ENCODE measurements around the gene CA4. TPM values are rescaled to one million over a fixed set of nuclear protein-coding genes. Genes with fewer than 3 reads are reported as not detected.
"Not testable (repeated sequence)": the region's sequence is repeated elsewhere in the genome, so short reads cannot be mapped to it uniquely, and the experiment has no call there.

The CA4 gene
- total and polyA plus RNA-seq, 3 donors from 2014 or later: 0.94 to 3.1 (median 2.5) TPM

- Histone ChIP-seq H3K4me3 (no peak overlapping the region), H3K36me3 (ENCODE audit: low read depth, missing control alignments) (no peaks in the 10 kb centered on the region), H3K9me3 (no peaks in the 10 kb centered on the region), H3K27me3 (no peaks in the 10 kb centered on the region), H3K27ac (no peak overlapping the region), H3K4me1 (no peaks in the 10 kb centered on the region)
- intact Hi-C loops (cut with DNase I; ENCODE audit: low total_unique reads): no loop called here
- WGBS, 2 donors: 88 to 95% methylated on average over 4 of the region's 4 CpGs
- TF ChIP-seq POLR2A (IDR thresholded peaks at IDR 0.05) (no peak), CTCF (IDR thresholded peaks at IDR 0.05) (no peak)
- DNase-seq: no peak
Observed at GRCh38 chr17:60188759-60189158, 39.0 kb downstream of the CA4 start.

- H3K27ac ChIP-seq; intact Hi-C loops (cut with DNase I; ENCODE audit: low total_unique reads); H3K27me3 ChIP-seq; H3K4me1 ChIP-seq; H3K9me3 ChIP-seq; DNase-seq; H3K36me3 ChIP-seq (ENCODE audit: low read depth, missing control alignments); H3K4me3 ChIP-seq: not testable (repeated sequence)
- WGBS, 2 donors: 66 to 70% methylated on average over 4 of the region's 4 CpGs
Observed at GRCh38 chr17:60190032-60190431, 40.3 kb downstream of the CA4 start.

- H3K4me1 ChIP-seq; H3K27ac ChIP-seq; intact Hi-C loops (cut with DNase I; ENCODE audit: low total_unique reads); H3K4me3 ChIP-seq; DNase-seq; H3K9me3 ChIP-seq; H3K36me3 ChIP-seq (ENCODE audit: low read depth, missing control alignments); H3K27me3 ChIP-seq: not testable (repeated sequence)
- 90 to 95% methylated on average over 3 of the region's 3 CpGs for WGBS, 2 donors
Observed at GRCh38 chr17:60193032-60193431, 43.3 kb downstream of the CA4 start.

DNA sequence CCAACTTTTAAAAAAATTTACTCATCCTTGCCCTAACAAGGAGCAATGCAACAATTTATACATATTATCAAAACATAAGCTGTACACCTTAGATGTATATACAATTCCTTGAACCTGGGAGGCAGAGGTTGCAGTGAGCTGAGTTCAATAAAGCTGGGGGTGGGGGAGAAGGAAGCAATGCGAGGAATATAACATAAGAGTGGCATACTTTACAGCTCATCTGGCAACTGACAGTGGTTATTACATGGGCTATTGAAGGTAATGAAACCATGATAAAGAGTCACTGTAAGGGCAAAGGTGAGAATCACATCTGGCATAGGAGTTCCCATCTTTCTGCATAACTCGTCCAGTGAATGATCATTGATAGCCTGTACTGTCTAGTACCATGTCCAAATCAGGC is 43.7 kb downstream of the CA4 start:
- Histone ChIP-seq H3K4me1 (no peaks in the 10 kb centered on the region), H3K36me3 (ENCODE audit: low read depth, missing control alignments) (no peaks in the 10 kb centered on the region), H3K27me3 (no peaks in the 10 kb centered on the region), H3K27ac (no peak overlapping the region), H3K9me3 (no peaks in the 10 kb centered on the region), H3K4me3 (no peak overlapping the region)
- DNase-seq: no peak
- WGBS, 2 donors: 94 to 96% methylated on average over 2 of the region's 2 CpGs
- no peak for TF ChIP-seq CTCF (IDR thresholded peaks at IDR 0.05)
- no peak for TF ChIP-seq POLR2A (IDR thresholded peaks at IDR 0.05)
- intact Hi-C loops (cut with DNase I; ENCODE audit: low total_unique reads): no loop called here

DNA sequence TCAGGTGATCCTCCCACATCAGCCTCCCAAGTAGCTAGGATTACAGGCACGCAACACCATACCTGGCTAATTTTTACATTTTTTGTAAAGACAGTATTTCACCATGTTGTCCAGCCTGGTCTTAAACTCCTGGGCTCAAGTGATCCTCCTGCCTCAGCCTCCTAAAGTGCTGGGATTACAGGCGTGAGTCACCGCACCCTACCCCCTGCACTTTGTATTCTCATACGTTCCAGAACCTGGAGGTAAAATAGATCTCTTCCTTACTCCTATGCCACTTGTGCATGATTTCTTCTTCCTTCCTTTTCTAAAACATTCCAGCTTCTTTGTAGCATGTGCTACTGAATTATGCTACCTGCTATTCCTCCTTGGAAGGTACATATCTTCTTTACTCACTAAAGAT is 44.4 kb downstream of the CA4 start:
- H3K9me3 ChIP-seq; DNase-seq; H3K27ac ChIP-seq; H3K27me3 ChIP-seq; H3K4me3 ChIP-seq; H3K4me1 ChIP-seq; intact Hi-C loops (cut with DNase I; ENCODE audit: low total_unique reads); H3K36me3 ChIP-seq (ENCODE audit: low read depth, missing control alignments): not testable (repeated sequence)
- WGBS, 2 donors: 95 to 96% methylated on average over 4 of the region's 4 CpGs

DNA sequence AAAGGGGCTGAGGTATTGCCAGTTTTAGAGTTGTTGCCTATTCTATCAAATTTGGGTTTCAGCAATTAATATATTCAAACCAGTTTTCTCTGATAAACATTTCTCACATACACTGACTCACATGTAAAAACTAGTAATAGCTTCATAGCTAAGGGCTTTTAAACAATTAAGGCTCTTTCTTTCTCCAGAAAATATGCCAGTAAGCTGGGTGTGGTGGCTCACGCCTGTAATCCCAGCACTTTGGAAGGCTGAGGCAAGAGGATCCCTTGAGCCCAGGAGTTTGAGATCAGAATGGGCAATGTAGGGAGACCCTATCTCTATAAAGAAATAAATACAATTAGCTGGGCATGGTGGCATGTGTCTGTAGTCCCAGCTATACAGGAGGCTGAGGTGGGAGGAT is 48.9 kb downstream of the CA4 start:
- DNase-seq; H3K4me3 ChIP-seq; H3K27me3 ChIP-seq; H3K9me3 ChIP-seq; H3K36me3 ChIP-seq (ENCODE audit: low read depth, missing control alignments); H3K4me1 ChIP-seq; H3K27ac ChIP-seq; intact Hi-C loops (cut with DNase I; ENCODE audit: low total_unique reads): not testable (repeated sequence)
- 92 to 100% methylated on average over 1 of the region's 1 CpG for WGBS, 2 donors

DNA sequence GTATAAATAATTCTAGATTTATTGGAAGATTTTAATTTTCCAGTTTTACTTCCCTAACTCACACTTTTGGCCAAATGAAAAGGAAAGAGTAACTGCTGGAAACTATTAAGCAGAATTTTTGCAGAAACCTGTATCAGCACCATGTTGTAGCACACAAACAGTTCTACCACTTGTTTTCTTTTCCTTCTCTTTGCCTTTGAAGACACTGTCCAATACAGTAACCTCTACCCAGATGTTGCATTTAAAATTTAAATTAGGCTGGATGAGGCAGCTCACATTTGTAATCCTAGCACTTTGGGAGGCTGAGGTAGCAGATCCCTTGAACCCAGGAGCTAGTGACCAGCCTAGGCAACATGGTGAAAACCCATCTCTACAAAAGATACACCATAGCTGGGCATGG is 56.0 kb downstream of the CA4 start:
- not testable (repeated sequence) for DNase-seq, H3K27me3 ChIP-seq

GRCh38 chr17:60208302-60208701 is 58.5 kb downstream of the CA4 start:
- intact Hi-C loops (cut with DNase I; ENCODE audit: low total_unique reads); H3K9me3 ChIP-seq; H3K4me1 ChIP-seq: not testable (repeated sequence)

More for the DNA sequence above, 56.0 kb downstream of the CA4 start:
- H3K4me3 ChIP-seq; H3K27ac ChIP-seq; intact Hi-C loops (cut with DNase I; ENCODE audit: low total_unique reads); H3K9me3 ChIP-seq; H3K4me1 ChIP-seq; H3K36me3 ChIP-seq (ENCODE audit: low read depth, missing control alignments): not testable (repeated sequence)

More at GRCh38 chr17:60208302-60208701, 58.5 kb downstream of the CA4 start:
- not testable (repeated sequence) for H3K27ac ChIP-seq; H3K4me3 ChIP-seq; H3K36me3 ChIP-seq (ENCODE audit: low read depth, missing control alignments); H3K27me3 ChIP-seq; DNase-seq
- 100% methylated on average over 1 of the region's 1 CpG for WGBS, 2 donors

Other genes starting within 250 kb of the CA4 start
- gene RNFT1, start 185.2 kb upstream of the CA4 start, total RNA-seq: 10 to 100 TPM; 58.7 to 83.8 TPM
- 208 TPM for gene RNFT1, start 185.2 kb upstream of the CA4 start, polyA plus RNA-seq (ENCODE audit: insufficient read depth, low read depth, low replicate concordance)
- 10 to 100 TPM; 33.7 to 53.8 TPM for gene HEATR6, start 71.1 kb upstream of the CA4 start, total RNA-seq
- 14.7 TPM for gene HEATR6, start 71.1 kb upstream of the CA4 start, polyA plus RNA-seq (ENCODE audit: insufficient read depth, low read depth, low replicate concordance)
- gene USP32, start 242.2 kb downstream of the CA4 start, total RNA-seq: 100 to 1,000 TPM; 113 to 166 TPM
- gene USP32, start 242.2 kb downstream of the CA4 start, polyA plus RNA-seq (ENCODE audit: insufficient read depth, low read depth, low replicate concordance): 279 TPM